ENCODE results near the gene PTPN6. TPM values are rescaled to one million over a fixed set of nuclear protein-coding genes. Genes with fewer than 3 reads are reported as not detected.
A peak's percentile ranks its signal among the peaks of the same experiment; 100 is the strongest.

PTPN6 gene
- total and polyA plus RNA-seq, 8 donors = 11.2 to 51.2 (median 32.6) TPM

DNA sequence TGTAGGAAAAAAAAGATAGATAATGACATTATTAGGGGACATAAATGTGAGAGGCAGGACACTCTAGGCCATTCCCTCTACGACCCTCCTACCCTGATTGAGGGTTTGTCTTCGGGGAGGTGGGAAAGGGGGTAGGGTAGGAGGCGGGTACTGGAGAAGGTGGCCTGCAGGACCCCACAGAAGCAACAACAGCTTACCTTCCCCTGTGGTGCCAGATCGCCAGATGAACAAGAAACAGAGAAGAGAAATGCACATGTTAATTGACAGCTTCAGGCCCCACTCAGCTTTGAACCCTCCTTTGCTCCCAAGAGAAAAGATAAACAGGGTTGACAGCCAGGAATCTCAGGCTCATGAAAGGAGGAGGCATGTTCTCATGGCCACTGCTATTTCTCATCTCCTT lies 14.6 kb downstream of the PTPN6 start:
- Histone ChIP-seq H3K9me3 (no peaks in the 10 kb centered on the region), H3K4me1 (peaks cover 63 to 84% (median 79%) of the 10 kb centered on the region in 4 donors), H3K4me3 (peak overlapping the region in 1 of 4 donors; percentile 62), H3K36me3 (peaks cover 37 to 46% (median 39%) of the 10 kb centered on the region in 4 donors), H3K27ac (peak overlapping the region in 4 of 5 donors; percentile 93 to 97 (median 96)), H3K27me3 (no peaks in the 10 kb centered on the region)
- 48 to 64% (median 57%) methylated on average over 4 of the region's 4 CpGs for WGBS, 5 donors
- intact Hi-C loops (cut with DNase I; ENCODE audit: low total_unique reads) = no loop called here
- TF ChIP-seq POLR2AphosphoS5 (IDR thresholded peaks at IDR 0.05) = no peak
- TF ChIP-seq, protein P1, sequence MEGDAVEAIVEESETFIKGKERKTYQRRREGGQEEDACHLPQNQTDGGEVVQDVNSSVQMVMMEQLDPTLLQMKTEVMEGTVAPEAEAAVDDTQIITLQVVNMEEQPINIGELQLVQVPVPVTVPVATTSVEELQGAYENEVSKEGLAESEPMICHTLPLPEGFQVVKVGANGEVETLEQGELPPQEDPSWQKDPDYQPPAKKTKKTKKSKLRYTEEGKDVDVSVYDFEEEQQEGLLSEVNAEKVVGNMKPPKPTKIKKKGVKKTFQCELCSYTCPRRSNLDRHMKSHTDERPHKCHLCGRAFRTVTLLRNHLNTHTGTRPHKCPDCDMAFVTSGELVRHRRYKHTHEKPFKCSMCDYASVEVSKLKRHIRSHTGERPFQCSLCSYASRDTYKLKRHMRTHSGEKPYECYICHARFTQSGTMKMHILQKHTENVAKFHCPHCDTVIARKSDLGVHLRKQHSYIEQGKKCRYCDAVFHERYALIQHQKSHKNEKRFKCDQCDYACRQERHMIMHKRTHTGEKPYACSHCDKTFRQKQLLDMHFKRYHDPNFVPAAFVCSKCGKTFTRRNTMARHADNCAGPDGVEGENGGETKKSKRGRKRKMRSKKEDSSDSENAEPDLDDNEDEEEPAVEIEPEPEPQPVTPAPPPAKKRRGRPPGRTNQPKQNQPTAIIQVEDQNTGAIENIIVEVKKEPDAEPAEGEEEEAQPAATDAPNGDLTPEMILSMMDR (IDR thresholded peaks at IDR 0.05) = no peak
- TF ChIP-seq EP300 (IDR thresholded peaks at IDR 0.05) = no peak
- TF ChIP-seq POLR2A (IDR thresholded peaks at IDR 0.05) = no peak
- no peak for DNase-seq

- 47 to 65% (median 52%) methylated on average over 7 of the region's 7 CpGs for WGBS, 5 donors
- intact Hi-C loops (cut with DNase I; ENCODE audit: low total_unique reads) = no loop called here
- no peak for DNase-seq
- peaks cover 37 to 46% (median 39%) of the 10 kb centered on the region in 4 donors for H3K36me3 ChIP-seq
- no peak for TF ChIP-seq POLR2A (IDR thresholded peaks at IDR 0.05)
- TF ChIP-seq EP300 (IDR thresholded peaks at IDR 0.05) = no peak
- TF ChIP-seq, protein P1 (IDR thresholded peaks at IDR 0.05) = no peak
- no peak for TF ChIP-seq POLR2AphosphoS5 (IDR thresholded peaks at IDR 0.05)
- H3K4me3 ChIP-seq = no peak overlapping the region
- no peaks in the 10 kb centered on the region for H3K9me3 ChIP-seq
- H3K4me1 ChIP-seq = peaks cover 57 to 79% (median 75%) of the 10 kb centered on the region in 4 donors
- no peaks in the 10 kb centered on the region for H3K27me3 ChIP-seq
- H3K27ac ChIP-seq = peak overlapping the region in 3 of 5 donors; percentile 94 to 96 (median 94)
Measured at GRCh38 chr12:6966351-6966750, 15.2 kb downstream of the PTPN6 start.

DNA sequence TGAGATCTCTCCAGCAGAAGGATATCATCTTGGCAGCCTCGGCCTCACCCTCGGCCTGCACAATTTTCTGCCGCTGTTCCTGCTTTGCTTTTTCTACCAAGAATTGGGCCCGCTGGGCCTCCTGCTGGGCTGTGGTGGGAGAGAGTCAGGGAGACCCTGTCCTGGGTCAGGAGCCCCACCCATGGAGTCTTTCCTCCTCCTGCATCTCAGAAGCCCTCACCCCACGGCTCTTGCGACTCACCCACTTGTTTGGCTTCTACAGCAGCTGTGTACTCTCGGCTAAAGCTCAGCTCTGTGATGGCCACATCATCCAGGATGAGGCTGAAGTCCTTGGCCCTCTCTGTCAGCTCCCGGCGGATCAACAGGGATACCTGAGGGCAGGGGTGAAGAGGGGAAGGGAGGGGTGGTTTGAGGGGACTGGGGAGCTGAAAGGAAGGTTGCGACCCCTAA lies 16.5 kb downstream of the PTPN6 start:
- no peak overlapping the region for H3K4me3 ChIP-seq
- H3K27me3 ChIP-seq = no peaks in the 10 kb centered on the region
- no peaks in the 10 kb centered on the region for H3K9me3 ChIP-seq
- intact Hi-C loops (cut with DNase I; ENCODE audit: low total_unique reads) = no loop called here
- H3K4me1 ChIP-seq = peaks cover 48 to 79% (median 73%) of the 10 kb centered on the region in 4 donors
- TF ChIP-seq EP300 (IDR thresholded peaks at IDR 0.05) = no peak
- no peak for TF ChIP-seq POLR2A (IDR thresholded peaks at IDR 0.05)
- TF ChIP-seq, protein P1 (IDR thresholded peaks at IDR 0.05) = no peak
- TF ChIP-seq POLR2AphosphoS5 (IDR thresholded peaks at IDR 0.05) = no peak
- peak overlapping the region; percentile 15 to 96 (median 94) for H3K27ac ChIP-seq
- WGBS, 5 donors = 45 to 74% (median 60%) methylated on average over 10 of the region's 10 CpGs
- peaks cover 37 to 46% (median 39%) of the 10 kb centered on the region in 4 donors for H3K36me3 ChIP-seq
- peak in 1 of 2 donors; percentile 9 for DNase-seq

DNA sequence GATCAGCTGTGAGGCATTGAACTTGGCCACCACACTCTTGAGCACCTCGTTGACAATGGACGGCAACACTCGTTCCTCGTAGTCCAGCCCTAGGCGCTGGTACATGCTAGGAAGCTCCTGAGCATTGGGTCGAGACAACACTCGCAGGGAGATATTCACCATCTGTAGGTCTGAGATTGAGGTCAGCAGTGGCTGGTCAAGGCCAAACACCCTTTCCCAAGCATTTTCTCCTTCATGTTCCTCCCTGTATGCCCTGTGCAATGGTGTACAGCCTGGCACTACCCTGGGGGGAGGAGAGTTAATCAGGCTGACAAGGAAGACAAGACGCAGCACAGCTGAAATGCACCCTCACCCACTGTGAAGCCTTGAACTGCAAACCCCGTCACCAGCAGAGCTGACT lies 17.3 kb downstream of the PTPN6 start:
- peak overlapping the region in 4 of 5 donors; percentile 94 to 96 (median 94) for H3K27ac ChIP-seq
- H3K9me3 ChIP-seq = no peaks in the 10 kb centered on the region
- no peak for TF ChIP-seq POLR2A (IDR thresholded peaks at IDR 0.05)
- TF ChIP-seq, protein P1 (IDR thresholded peaks at IDR 0.05) = no peak
- no peak for TF ChIP-seq POLR2AphosphoS5 (IDR thresholded peaks at IDR 0.05)
- no peak for TF ChIP-seq EP300 (IDR thresholded peaks at IDR 0.05)
- peak overlapping the region in 2 of 4 donors; percentile 69 to 93 for H3K4me3 ChIP-seq
- 48 to 70% (median 67%) methylated on average over 9 of the region's 9 CpGs for WGBS, 5 donors
- peaks cover 37 to 50% (median 39%) of the 10 kb centered on the region in 4 donors for H3K36me3 ChIP-seq
- DNase-seq = no peak
- intact Hi-C loops (cut with DNase I; ENCODE audit: low total_unique reads) = no loop called here
- no peaks in the 10 kb centered on the region for H3K27me3 ChIP-seq
- peaks cover 47 to 79% (median 72%) of the 10 kb centered on the region in 4 donors for H3K4me1 ChIP-seq
